Fibroblast of lung (primary cell): ENCODE results near the gene PCDH12.

Experiments used
- EZH2 ChIP-seq: IDR thresholded peaks from 2 replicates; pipeline ENCODE4 v1.5.1; 2012; ENCODE audit warnings: low read length, control low read depth, mild to moderate bottlenecking; ENCODE audit errors: missing control alignments
- TF ChIP-seq, protein P1 (sequence below), 2 donors: IDR thresholded peaks in 1 of 2; conservative IDR thresholded peaks in 1 of 2; 1 replicate in 1 of 2; 2 replicates in 1 of 2; pipeline ENCODE4 v1.5.1; 2011 to 2012; ENCODE audit warnings: low read length in 2 of 2, control low read depth in 1 of 2, inconsistent platforms in 1 of 2, low read depth in 1 of 2, mild to moderate bottlenecking in 1 of 2

DNA sequence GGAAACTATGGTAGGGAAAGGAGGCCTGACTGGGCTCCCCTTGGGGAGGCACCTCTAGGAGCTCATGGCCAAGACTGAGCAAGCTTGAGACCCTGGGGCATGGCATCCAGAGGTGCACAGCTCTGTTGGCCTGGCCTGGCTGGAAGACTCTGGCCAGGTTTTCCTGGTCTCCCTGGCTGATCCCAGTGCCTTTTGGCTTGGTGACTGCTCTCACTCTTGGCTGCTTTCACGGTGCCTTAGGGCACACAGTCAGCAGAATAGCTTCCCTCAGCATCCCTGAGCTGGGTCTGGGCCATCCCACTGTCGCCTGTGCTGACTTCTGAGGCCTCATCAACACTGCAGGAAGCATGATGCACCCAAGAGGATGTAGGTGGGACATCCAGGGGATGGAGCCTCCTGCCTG lies 47.7 kb downstream of the PCDH12 start:
- TF ChIP-seq, protein P1, sequence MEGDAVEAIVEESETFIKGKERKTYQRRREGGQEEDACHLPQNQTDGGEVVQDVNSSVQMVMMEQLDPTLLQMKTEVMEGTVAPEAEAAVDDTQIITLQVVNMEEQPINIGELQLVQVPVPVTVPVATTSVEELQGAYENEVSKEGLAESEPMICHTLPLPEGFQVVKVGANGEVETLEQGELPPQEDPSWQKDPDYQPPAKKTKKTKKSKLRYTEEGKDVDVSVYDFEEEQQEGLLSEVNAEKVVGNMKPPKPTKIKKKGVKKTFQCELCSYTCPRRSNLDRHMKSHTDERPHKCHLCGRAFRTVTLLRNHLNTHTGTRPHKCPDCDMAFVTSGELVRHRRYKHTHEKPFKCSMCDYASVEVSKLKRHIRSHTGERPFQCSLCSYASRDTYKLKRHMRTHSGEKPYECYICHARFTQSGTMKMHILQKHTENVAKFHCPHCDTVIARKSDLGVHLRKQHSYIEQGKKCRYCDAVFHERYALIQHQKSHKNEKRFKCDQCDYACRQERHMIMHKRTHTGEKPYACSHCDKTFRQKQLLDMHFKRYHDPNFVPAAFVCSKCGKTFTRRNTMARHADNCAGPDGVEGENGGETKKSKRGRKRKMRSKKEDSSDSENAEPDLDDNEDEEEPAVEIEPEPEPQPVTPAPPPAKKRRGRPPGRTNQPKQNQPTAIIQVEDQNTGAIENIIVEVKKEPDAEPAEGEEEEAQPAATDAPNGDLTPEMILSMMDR (conservative IDR thresholded peaks at IDR 0.05 in 1 of 2, IDR thresholded peaks at IDR 0.05 in 1 of 2; ENCODE audit: low read depth in 1 of 2, low read length in 2 of 2), result no peak
- TF ChIP-seq EZH2, result no peak
